Mammary epithelial cell (primary cell): Measurements from ENCODE around the gene WDR64.

ENCODE experiments used
- EZH2 ChIP-seq: IDR thresholded peaks from 2 replicates; pipeline ENCODE4 v1.6.1; 2012; ENCODE audit warnings: low read length, inconsistent platforms, borderline replicate concordance
- TF ChIP-seq, protein P1 (sequence below), 2 donors: IDR thresholded peaks in 1 of 2; conservative IDR thresholded peaks in 1 of 2; 2 replicates each; pipeline ENCODE4 v1.5.1; 2011 to 2012; ENCODE audit warnings: inconsistent platforms in 2 of 2, low read length in 2 of 2, mild to moderate bottlenecking in 2 of 2, control low read depth in 1 of 2, low read depth in 1 of 2; ENCODE audit not compliant: insufficient read depth in 1 of 2; ENCODE audit errors: extremely low read depth in 1 of 2

DNA sequence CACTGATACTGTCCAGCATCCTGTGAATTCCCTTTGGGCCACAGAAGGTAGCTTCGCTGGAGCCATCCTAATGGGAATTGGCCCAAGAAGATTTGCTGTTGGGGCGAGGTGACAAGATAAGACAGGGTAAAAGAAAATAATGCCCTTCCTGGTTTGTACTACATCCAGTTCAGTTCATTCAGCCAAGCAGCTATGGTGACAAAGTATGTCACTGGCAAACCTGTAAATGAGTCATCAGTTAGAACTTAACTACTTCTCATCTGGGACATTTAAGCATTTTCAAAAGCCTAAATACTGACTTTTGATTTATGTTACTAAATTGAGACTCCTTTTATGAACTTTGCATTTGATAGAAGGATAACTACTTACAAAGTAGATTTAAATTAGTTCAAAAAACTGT lies 54.2 kb downstream of the WDR64 start:
- TF ChIP-seq, protein P1, sequence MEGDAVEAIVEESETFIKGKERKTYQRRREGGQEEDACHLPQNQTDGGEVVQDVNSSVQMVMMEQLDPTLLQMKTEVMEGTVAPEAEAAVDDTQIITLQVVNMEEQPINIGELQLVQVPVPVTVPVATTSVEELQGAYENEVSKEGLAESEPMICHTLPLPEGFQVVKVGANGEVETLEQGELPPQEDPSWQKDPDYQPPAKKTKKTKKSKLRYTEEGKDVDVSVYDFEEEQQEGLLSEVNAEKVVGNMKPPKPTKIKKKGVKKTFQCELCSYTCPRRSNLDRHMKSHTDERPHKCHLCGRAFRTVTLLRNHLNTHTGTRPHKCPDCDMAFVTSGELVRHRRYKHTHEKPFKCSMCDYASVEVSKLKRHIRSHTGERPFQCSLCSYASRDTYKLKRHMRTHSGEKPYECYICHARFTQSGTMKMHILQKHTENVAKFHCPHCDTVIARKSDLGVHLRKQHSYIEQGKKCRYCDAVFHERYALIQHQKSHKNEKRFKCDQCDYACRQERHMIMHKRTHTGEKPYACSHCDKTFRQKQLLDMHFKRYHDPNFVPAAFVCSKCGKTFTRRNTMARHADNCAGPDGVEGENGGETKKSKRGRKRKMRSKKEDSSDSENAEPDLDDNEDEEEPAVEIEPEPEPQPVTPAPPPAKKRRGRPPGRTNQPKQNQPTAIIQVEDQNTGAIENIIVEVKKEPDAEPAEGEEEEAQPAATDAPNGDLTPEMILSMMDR (conservative IDR thresholded peaks at IDR 0.05 in 1 of 2, IDR thresholded peaks at IDR 0.05 in 1 of 2; ENCODE audit: extremely low read depth in 1 of 2, insufficient read depth in 1 of 2, low read depth in 1 of 2, low read length in 2 of 2) = no peak
- no peak for TF ChIP-seq EZH2
